ENCODE results near the gene LRCH1. TPM values are rescaled to one million over a fixed set of nuclear protein-coding genes. Genes with fewer than 3 reads are reported as not detected.

The LRCH1 gene
- total and polyA plus RNA-seq, 10 of the 15 experiments (the other 5 are each of a cell fraction or from before 2014, with no cell fraction given) = 5.3 to 48.9 (median 14.4) TPM

DNA sequence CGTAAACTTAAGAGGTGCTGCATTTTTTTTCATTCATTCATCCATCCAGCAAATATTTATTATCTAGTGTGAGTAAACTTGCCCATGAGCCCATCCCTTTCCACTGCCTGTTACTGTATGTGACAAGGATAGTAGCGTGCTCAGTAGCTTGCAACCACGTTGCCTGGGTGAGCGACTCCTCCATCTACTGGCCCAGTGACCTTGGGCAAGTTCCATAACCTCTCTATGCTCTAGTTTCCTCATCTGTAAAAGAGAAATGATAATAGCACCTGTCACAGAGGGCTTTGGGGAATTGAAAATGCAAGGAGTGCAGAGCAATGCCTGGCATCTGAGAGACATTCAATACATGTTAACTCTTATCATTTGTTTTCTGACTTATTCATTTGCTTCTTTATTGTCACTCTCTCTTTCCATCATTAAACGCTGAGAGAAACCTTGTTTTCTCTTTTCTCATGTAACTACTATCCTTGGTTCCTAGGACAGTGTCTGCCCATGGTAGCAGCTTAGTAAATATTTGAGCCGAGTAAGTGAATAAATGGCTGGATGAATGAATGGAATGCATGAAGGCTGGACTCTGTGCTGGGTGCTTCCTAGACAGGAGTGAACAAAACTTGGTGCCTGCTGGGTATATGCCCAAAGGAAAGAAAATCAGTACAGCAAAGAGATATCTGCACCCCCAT is 19.9 kb downstream of the LRCH1 start:
- in situ Hi-C loops (cut with MboI) = no loop called here
- FAIRE-seq = no peak
- H3K36me3 ChIP-seq (ENCODE audit: control insufficient read depth in 2 of 2, insufficient read depth in 2 of 2, low read length in 1 of 2) = peaks cover 0 to 9% of the 10 kb centered on the region in 2 experiments; a peak in 2 of 4 replicates
- peaks cover 66% of the 10 kb centered on the region for H3K4me1 ChIP-seq (ENCODE audit: control insufficient read depth, insufficient read depth, low read length)
- peak; percentile 69 for ATAC-seq
- no peak overlapping the region for H3K4me3 ChIP-seq
- peak overlapping the region; percentile 78 for H3K27ac ChIP-seq (ENCODE audit: control insufficient read depth, insufficient read depth)
- H2AFZ ChIP-seq (ENCODE audit: control insufficient read depth, low read depth, low read length) = no peak overlapping the region
- SMC1A ChIA-PET (ENCODE audit: uncharacterized antibody, unreplicated experiment) = interaction anchor here (0.6 to 30.5 kb wide), 21 partner anchors 8 to 148 kb away, joined by 3 to 367 read pairs (median 4); partner anchors contain the start of gene LRCH1
- peak overlapping the region; percentile 88 for H3K4me2 ChIP-seq (ENCODE audit: control insufficient read depth, insufficient read depth)
- no peaks in the 10 kb centered on the region for H3K27me3 ChIP-seq (replicated peaks in 1 of 2; ENCODE audit: control insufficient read depth in 2 of 2, insufficient read depth in 2 of 2, low read length in 1 of 2)
- POLR2A ChIA-PET = interaction anchor here (0.8 to 4.7 kb wide), 5 partner anchors 12 to 85 kb away, joined by 3 to 24 read pairs (median 3); no protein-coding TSS in a partner anchor
- intact Hi-C loops (cut with micrococcal nuclease; ENCODE audit: unreplicated experiment) = loop anchor here (10.0 kb wide), 1 partner anchor 398 kb away; no protein-coding TSS in a partner anchor
- H4K20me1 ChIP-seq (ENCODE audit: control insufficient read depth, insufficient read depth) = 0 out of 2 replicates have a peak, but pooled peaks cover 3% of the 10 kb centered on the region
- WGBS (ENCODE audit: insufficient coverage, insufficient replicate concordance, low lambda C conversion rate, missing lambda C conversion rate) = 10% methylated on average over 6 of the region's 6 CpGs
- H3K9me3 ChIP-seq (replicated peaks; ENCODE audit: control insufficient read depth, insufficient read depth, low read length) = no peaks in the 10 kb centered on the region
- no peak for DNase-seq (ENCODE audit: low read depth, low spot score)
- CTCF ChIA-PET = interaction anchor here (0.5 to 5.3 kb wide), 11 partner anchors 10 to 1506 kb away, joined by 3 to 39 read pairs (median 4); partner anchors contain the start of gene LRCH1
- RAD21 ChIA-PET (ENCODE audit: unreplicated experiment) = interaction anchor here (0.6 to 4.6 kb wide), 12 partner anchors 8 to 146 kb away, joined by 3 to 22 read pairs (median 6); partner anchors contain the start of gene LRCH1
- no peak overlapping the region; the same call in 1 of the 2 replicates for H3K9ac ChIP-seq (ENCODE audit: control insufficient read depth, insufficient read depth, low read length)
- BruUV-seq (replicated peaks) = no TSS peak
- H3K79me2 ChIP-seq (ENCODE audit: control insufficient read depth, insufficient read depth, low read length) = peaks cover 98% of the 10 kb centered on the region
- TF ChIP-seq KAT2A (conservative IDR thresholded peaks at IDR 0.05; ENCODE audit: control insufficient read depth, low read depth, low read length) (no peak), SMC3 (IDR thresholded peaks at IDR 0.05; ENCODE audit: borderline replicate concordance, low read length) (no peak), BCL11A (IDR thresholded peaks at IDR 0.05; ENCODE audit: low read depth, low read length) (no peak), KDM1A (IDR thresholded peaks at IDR 0.05; ENCODE audit: borderline replicate concordance) (no peak), SIN3A (IDR thresholded peaks at IDR 0.05; ENCODE audit: low read depth, low read length) (no peak), EED (IDR thresholded peaks at IDR 0.05; ENCODE audit: low read depth) (0 out of 2 replicates have a peak, but pooled peaks have one; percentile 17), TBL1XR1 (IDR thresholded peaks at IDR 0.05; ENCODE audit: low read depth, low read length) (no peak), FOXM1 (IDR thresholded peaks at IDR 0.05; ENCODE audit: low read depth, low read length) (no peak), NR2F1 (conservative IDR thresholded peaks at IDR 0.05) (peak; percentile 61), CREB1 (IDR thresholded peaks at IDR 0.05; ENCODE audit: low read depth) (no peak), TAF1 (IDR thresholded peaks at IDR 0.05; ENCODE audit: borderline replicate concordance, low read depth, low read length) (no peak), RAD51 (IDR thresholded peaks at IDR 0.05) (no peak), ZZZ3 (IDR thresholded peaks at IDR 0.05; ENCODE audit: control insufficient read depth, insufficient read length, low read depth) (no peak)
- TF ChIP-seq, protein P1, sequence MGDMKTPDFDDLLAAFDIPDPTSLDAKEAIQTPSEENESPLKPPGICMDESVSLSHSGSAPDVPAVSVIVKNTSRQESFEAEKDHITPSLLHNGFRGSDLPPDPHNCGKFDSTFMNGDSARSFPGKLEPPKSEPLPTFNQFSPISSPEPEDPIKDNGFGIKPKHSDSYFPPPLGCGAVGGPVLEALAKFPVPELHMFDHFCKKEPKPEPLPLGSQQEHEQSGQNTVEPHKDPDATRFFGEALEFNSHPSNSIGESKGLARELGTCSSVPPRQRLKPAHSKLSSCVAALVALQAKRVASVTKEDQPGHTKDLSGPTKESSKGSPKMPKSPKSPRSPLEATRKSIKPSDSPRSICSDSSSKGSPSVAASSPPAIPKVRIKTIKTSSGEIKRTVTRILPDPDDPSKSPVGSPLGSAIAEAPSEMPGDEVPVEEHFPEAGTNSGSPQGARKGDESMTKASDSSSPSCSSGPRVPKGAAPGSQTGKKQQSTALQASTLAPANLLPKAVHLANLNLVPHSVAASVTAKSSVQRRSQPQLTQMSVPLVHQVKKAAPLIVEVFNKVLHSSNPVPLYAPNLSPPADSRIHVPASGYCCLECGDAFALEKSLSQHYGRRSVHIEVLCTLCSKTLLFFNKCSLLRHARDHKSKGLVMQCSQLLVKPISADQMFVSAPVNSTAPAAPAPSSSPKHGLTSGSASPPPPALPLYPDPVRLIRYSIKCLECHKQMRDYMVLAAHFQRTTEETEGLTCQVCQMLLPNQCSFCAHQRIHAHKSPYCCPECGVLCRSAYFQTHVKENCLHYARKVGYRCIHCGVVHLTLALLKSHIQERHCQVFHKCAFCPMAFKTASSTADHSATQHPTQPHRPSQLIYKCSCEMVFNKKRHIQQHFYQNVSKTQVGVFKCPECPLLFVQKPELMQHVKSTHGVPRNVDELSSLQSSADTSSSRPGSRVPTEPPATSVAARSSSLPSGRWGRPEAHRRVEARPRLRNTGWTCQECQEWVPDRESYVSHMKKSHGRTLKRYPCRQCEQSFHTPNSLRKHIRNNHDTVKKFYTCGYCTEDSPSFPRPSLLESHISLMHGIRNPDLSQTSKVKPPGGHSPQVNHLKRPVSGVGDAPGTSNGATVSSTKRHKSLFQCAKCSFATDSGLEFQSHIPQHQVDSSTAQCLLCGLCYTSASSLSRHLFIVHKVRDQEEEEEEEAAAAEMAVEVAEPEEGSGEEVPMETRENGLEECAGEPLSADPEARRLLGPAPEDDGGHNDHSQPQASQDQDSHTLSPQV (IDR thresholded peaks at IDR 0.05) = no peak
- TF ChIP-seq, protein P2, sequence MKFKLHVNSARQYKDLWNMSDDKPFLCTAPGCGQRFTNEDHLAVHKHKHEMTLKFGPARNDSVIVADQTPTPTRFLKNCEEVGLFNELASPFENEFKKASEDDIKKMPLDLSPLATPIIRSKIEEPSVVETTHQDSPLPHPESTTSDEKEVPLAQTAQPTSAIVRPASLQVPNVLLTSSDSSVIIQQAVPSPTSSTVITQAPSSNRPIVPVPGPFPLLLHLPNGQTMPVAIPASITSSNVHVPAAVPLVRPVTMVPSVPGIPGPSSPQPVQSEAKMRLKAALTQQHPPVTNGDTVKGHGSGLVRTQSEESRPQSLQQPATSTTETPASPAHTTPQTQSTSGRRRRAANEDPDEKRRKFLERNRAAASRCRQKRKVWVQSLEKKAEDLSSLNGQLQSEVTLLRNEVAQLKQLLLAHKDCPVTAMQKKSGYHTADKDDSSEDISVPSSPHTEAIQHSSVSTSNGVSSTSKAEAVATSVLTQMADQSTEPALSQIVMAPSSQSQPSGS (IDR thresholded peaks at IDR 0.05; ENCODE audit: low read length) = no peak
- TF ChIP-seq, protein P3, sequence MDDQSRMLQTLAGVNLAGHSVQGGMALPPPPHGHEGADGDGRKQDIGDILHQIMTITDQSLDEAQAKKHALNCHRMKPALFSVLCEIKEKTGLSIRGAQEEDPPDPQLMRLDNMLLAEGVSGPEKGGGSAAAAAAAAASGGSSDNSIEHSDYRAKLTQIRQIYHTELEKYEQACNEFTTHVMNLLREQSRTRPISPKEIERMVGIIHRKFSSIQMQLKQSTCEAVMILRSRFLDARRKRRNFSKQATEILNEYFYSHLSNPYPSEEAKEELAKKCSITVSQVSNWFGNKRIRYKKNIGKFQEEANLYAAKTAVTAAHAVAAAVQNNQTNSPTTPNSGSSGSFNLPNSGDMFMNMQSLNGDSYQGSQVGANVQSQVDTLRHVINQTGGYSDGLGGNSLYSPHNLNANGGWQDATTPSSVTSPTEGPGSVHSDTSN (IDR thresholded peaks at IDR 0.05; ENCODE audit: insufficient replicate concordance, low read depth, low read length) = no peak

Data from GM12878 (cell line).